ENCODE results near the gene DZIP1. TPM values are rescaled to one million over a fixed set of nuclear protein-coding genes. Genes with fewer than 3 reads are reported as not detected.

Gene DZIP1
- total RNA-seq, 1 donor from 2014 or later: 0.49 TPM

DNA sequence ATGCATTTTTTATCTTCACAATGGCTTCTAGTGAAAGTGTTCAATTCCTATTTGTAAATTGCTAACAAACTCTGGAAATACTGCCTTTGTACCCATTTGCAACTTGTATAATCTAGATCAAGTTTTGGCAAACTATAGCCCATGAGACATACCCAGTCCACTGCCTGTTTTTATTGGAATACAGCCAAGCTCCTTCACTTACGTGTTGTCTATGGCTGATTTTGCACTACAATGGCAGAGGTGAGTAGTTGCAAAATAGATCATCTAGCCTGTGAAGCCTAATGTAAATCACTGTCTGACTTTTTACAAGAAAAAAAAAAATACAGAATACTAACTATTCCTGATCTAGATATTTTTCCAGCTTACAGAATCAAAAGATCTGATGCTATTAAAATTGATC lies 37.1 kb downstream of the DZIP1 start:
- peaks cover 5% of the 10 kb centered on the region for H3K27me3 Mint-ChIP-seq (ENCODE audit: insufficient read depth)
- no peaks in the 10 kb centered on the region for H3K9me3 Mint-ChIP-seq
- H3K4me3 Mint-ChIP-seq: no peak overlapping the region
- no peak overlapping the region for H3K27ac Mint-ChIP-seq
- no peaks in the 10 kb centered on the region for H3K4me1 Mint-ChIP-seq (ENCODE audit: low read depth)
- no peaks in the 10 kb centered on the region for H3K36me3 Mint-ChIP-seq (ENCODE audit: low read depth)
- no peak for DNase-seq (ENCODE audit: low spot score)
- intact Hi-C loops (cut with micrococcal nuclease): no loop called here

DNA sequence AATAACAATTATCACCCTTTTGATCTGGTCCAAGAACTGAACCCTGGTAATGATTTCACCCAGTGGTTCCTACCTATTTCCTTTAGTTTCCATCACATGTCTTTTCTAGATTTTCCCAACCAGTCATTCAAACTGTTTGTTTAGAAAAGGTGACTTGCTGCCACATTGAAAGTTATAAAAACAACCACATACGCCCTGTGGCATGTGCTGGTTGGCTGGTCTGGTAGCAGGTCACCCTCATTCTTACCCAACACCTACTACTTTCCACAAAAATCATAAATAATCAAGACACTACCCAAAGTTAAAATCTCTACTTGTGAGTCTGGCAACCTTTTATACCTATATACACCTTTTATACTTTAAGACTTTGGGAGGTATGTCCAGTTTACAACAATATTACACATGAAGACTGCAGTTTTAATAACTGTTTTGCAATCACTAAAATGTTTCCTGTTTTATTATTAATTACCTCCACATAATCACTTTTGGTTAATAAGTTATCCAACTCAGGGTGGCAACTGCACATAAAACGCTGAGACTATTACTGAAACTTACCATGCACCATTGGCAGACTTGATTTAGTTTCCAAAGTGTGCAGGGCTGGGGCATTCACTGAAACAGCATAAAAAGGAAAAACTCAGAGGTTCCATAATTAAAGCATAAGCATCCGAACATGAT lies 38.9 kb downstream of the DZIP1 start:
- Mint-ChIP-seq H3K4me1 (ENCODE audit: low read depth) (no peaks in the 10 kb centered on the region), H3K9me3 (no peaks in the 10 kb centered on the region), H3K36me3 (ENCODE audit: low read depth) (no peaks in the 10 kb centered on the region), H3K27me3 (ENCODE audit: insufficient read depth) (peaks cover 7% of the 10 kb centered on the region), H3K4me3 (no peak overlapping the region), H3K27ac (no peak overlapping the region)
- intact Hi-C loops (cut with micrococcal nuclease): no loop called here
- DNase-seq (ENCODE audit: low spot score): no peak

DNA sequence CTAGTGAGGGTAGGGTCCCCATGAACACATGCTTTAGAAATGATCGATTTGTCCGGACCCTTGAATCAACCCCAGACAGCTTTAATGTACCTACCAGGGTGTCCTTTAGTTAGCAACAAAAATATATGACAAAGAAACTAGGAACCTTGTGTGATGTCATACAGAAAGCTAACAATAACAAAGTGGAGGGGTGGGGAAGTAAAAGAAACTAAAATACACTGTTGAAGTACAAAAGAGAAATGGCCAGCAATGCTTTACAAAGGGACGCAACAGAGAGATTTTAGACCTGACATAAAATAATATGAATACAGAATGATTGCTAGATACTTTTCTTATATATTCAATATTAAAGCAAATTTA lies 40.0 kb downstream of the DZIP1 start:
- intact Hi-C loops (cut with micrococcal nuclease): no loop called here
- H3K9me3 Mint-ChIP-seq: no peaks in the 10 kb centered on the region
- no peak for DNase-seq (ENCODE audit: low spot score)
- no peaks in the 10 kb centered on the region for H3K36me3 Mint-ChIP-seq (ENCODE audit: low read depth)
- peaks cover 5% of the 10 kb centered on the region for H3K27me3 Mint-ChIP-seq (ENCODE audit: insufficient read depth)
- H3K4me3 Mint-ChIP-seq: no peak overlapping the region
- H3K27ac Mint-ChIP-seq: no peak overlapping the region
- no peaks in the 10 kb centered on the region for H3K4me1 Mint-ChIP-seq (ENCODE audit: low read depth)

DNA sequence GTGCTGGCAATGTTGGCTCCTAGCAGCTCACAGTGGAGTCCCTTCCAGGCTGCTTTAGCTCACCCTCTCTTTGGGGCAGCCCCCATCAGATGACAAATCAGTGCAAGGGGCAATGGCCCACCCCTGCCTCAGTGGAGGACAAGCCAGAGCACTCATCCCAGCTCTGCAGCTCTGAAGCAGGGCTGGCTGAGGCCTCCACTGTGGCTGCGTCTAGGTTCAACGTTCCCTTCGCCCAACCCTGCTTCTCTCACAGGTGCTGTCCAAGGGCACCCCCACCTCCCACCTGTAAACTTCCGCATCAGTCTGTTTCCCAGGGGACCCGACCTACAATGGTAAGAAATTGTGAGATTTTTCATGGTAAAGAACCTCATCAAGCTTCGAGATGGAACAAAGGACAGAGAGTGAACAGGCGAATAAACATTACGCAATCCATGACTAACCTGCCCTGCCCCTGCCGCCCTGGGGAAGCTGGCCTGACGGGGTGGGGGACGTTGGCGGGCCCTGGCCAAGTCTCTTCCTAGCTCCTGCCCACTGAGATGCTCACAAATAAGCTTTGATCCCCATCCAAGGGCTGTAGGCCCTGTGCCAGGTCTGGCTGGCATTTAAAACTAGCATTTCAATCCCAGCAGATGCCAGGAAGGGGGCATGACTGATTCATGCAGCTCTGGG lies 40.5 kb downstream of the DZIP1 start:
- intact Hi-C loops (cut with micrococcal nuclease): no loop called here

DNA sequence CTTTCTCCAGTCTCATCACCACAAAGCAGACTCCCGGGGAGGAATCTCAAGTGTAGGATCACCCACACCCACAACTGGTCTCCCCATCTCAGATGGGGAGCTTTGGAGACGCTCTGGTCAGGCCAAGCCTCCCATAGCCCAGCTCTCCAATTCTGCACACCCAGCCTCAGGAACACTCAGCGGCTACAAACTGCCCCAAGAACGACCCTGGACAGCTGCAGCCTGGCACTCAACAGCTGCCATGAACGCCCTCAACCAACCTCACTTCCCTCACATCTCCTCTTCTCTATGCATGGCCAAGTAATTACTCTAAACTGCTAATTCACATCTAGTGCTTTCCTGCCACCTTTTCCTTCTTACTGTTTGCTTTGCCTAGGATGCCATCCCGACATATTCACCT lies 42.6 kb downstream of the DZIP1 start:
- intact Hi-C loops (cut with micrococcal nuclease): no loop called here
- Mint-ChIP-seq H3K36me3 (ENCODE audit: low read depth) (no peaks in the 10 kb centered on the region), H3K9me3 (no peaks in the 10 kb centered on the region), H3K27me3 (ENCODE audit: insufficient read depth) (peaks cover 1% of the 10 kb centered on the region), H3K4me3 (no peak overlapping the region), H3K4me1 (ENCODE audit: low read depth) (no peaks in the 10 kb centered on the region), H3K27ac (no peak overlapping the region)
- no peak for DNase-seq (ENCODE audit: low spot score)

More for the DNA sequence above, 40.5 kb downstream of the DZIP1 start:
- peaks cover 5% of the 10 kb centered on the region for H3K27me3 Mint-ChIP-seq (ENCODE audit: insufficient read depth)
- DNase-seq (ENCODE audit: low spot score): no peak
- H3K9me3 Mint-ChIP-seq: no peaks in the 10 kb centered on the region
- no peak overlapping the region for H3K27ac Mint-ChIP-seq
- H3K4me1 Mint-ChIP-seq (ENCODE audit: low read depth): no peaks in the 10 kb centered on the region
- no peak overlapping the region for H3K4me3 Mint-ChIP-seq
- H3K36me3 Mint-ChIP-seq (ENCODE audit: low read depth): no peaks in the 10 kb centered on the region

DNA sequence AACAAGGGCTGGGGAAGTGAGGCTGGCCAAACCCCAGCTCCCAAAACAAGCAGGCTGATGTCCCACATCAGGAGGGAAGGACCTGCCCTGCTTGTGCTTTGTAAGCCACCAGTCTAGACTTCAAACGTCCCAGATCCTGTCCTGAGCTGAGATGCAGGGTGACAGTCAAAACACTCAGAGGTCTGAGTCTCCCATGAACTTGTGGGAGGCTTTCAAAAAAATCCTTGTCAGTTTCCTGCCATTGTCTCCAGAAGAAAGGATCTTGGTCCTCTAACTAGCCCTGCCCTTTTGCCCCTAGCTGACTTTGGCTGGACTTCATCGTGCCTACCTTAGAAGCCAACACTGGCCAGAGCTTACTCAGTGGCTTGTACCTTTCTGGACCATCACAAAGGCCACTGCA lies 43.3 kb downstream of the DZIP1 start:
- Mint-ChIP-seq H3K27ac (no peak overlapping the region), H3K36me3 (ENCODE audit: low read depth) (no peaks in the 10 kb centered on the region), H3K4me1 (ENCODE audit: low read depth) (no peaks in the 10 kb centered on the region), H3K9me3 (no peaks in the 10 kb centered on the region), H3K4me3 (no peak overlapping the region), H3K27me3 (ENCODE audit: insufficient read depth) (peaks cover 3% of the 10 kb centered on the region)
- intact Hi-C loops (cut with micrococcal nuclease): no loop called here
- DNase-seq (ENCODE audit: low spot score): no peak

DNA sequence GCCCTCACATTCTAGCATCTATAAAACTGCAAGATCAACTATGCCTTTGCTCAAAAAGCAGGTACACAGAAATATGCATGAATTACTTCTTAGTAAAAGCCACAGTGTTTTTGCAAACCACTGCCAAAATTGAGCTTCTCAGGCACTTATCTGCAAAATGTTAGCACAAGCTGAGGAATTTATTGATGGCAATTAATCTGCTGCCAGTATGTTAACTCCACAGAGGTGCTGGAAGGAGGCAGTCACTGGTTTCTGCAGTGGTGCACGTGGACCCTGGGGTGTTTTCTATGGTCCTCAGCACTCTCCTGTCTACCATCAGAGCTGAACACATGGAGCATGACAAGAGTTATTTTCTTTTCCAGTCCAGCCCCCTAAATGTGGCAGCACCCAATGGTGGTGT lies 47.8 kb downstream of the DZIP1 start:
- Mint-ChIP-seq H3K4me3 (no peak overlapping the region), H3K4me1 (ENCODE audit: low read depth) (no peaks in the 10 kb centered on the region), H3K27me3 (ENCODE audit: insufficient read depth) (peaks cover 2% of the 10 kb centered on the region), H3K36me3 (ENCODE audit: low read depth) (no peaks in the 10 kb centered on the region), H3K9me3 (no peaks in the 10 kb centered on the region), H3K27ac (no peak overlapping the region)
- no peak for DNase-seq (ENCODE audit: low spot score)
- intact Hi-C loops (cut with micrococcal nuclease): no loop called here

DNA sequence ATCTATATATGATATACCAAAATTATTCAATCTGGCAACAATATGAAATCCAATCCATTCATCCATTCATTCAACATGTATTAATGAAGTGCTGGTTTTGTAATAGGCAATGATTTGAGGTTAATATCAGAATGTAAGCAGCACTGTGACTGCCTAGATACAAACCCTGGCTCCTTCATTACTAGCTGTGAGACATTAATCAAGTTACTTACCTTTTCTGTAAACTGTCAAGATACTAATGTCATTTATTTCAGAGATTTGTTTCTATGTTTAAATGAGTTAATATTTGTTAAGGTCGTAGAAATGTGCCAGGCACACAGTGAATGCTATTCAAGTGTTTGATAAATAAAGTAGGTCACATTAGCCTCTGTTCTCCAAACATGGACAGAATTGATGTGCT lies 51.0 kb downstream of the DZIP1 start:
- no peak overlapping the region for H3K27ac Mint-ChIP-seq
- H3K9me3 Mint-ChIP-seq: no peaks in the 10 kb centered on the region
- intact Hi-C loops (cut with micrococcal nuclease): no loop called here
- no peaks in the 10 kb centered on the region for H3K36me3 Mint-ChIP-seq (ENCODE audit: low read depth)
- DNase-seq (ENCODE audit: low spot score): no peak
- no peak overlapping the region for H3K4me3 Mint-ChIP-seq
- H3K4me1 Mint-ChIP-seq (ENCODE audit: low read depth): no peaks in the 10 kb centered on the region
- H3K27me3 Mint-ChIP-seq (ENCODE audit: insufficient read depth): peaks cover 2% of the 10 kb centered on the region

DNA sequence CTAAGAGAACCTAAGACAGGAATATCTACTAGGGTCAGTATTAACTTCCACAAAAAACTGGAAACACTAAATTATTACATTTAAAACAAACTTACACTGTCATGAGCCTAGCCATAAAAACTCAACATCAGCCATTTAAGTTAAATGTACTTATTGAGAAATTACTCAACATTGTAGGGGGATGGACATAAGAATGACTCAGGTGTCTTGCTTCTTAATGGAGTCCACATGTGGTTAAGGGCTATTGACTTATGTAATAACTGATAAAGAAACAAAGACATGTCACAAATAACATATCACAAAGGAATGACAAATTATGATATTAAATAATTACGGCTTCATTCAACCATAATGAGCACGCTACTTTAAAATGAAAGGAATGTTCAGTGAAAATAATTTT lies 55.8 kb downstream of the DZIP1 start:
- no peak overlapping the region for H3K27ac Mint-ChIP-seq
- peaks cover 2% of the 10 kb centered on the region for H3K27me3 Mint-ChIP-seq (ENCODE audit: insufficient read depth)
- no peaks in the 10 kb centered on the region for H3K36me3 Mint-ChIP-seq (ENCODE audit: low read depth)
- intact Hi-C loops (cut with micrococcal nuclease): no loop called here
- H3K9me3 Mint-ChIP-seq: no peaks in the 10 kb centered on the region
- no peak for DNase-seq (ENCODE audit: low spot score)
- H3K4me3 Mint-ChIP-seq: no peak overlapping the region
- H3K4me1 Mint-ChIP-seq (ENCODE audit: low read depth): no peaks in the 10 kb centered on the region

DNA sequence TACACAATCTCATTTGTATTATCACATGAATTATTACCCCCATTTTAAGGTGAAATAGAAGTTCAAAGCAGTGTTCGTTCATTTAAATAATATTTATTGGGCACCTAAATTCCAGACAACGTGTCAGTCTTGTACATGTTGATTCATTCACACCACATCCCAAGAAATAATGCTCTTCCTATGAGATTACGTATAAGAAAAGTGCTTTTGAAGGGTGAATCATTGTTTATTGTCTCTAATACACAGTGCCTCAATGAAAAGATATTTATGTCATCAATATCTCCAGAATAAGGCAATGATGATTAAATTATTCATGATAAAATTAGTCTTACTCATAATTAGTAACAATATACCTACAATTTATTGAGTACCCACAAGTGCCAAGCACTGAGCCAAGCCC lies 56.4 kb downstream of the DZIP1 start:
- intact Hi-C loops (cut with micrococcal nuclease): no loop called here
- no peak overlapping the region for H3K4me3 Mint-ChIP-seq
- H3K36me3 Mint-ChIP-seq (ENCODE audit: low read depth): no peaks in the 10 kb centered on the region
- H3K9me3 Mint-ChIP-seq: no peaks in the 10 kb centered on the region
- H3K27me3 Mint-ChIP-seq (ENCODE audit: insufficient read depth): peaks cover 2% of the 10 kb centered on the region
- DNase-seq (ENCODE audit: low spot score): no peak
- no peak overlapping the region for H3K27ac Mint-ChIP-seq
- H3K4me1 Mint-ChIP-seq (ENCODE audit: low read depth): no peaks in the 10 kb centered on the region

DNA sequence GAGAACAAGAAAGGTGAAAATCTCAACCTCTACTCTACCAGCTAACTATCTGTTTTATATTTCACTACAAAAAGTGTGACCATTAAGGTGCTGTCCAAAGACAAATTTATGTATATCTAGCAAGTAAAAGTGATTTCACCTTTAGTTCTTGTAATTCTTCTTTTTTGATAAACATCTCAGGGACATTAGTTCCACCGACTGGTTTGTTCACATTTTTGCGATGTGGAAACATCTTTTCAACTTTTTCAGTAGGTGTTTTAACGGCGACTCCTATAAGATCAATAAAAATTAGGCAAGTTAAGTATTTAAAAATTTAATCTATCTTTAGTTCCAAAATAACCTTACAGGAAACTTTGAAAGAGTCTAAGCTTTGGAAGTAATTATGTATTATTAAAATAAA lies 58.6 kb downstream of the DZIP1 start:
- Mint-ChIP-seq H3K36me3 (ENCODE audit: low read depth) (no peaks in the 10 kb centered on the region), H3K27ac (no peak overlapping the region), H3K9me3 (no peaks in the 10 kb centered on the region), H3K4me3 (no peak overlapping the region), H3K27me3 (ENCODE audit: insufficient read depth) (peaks cover 2% of the 10 kb centered on the region), H3K4me1 (ENCODE audit: low read depth) (no peaks in the 10 kb centered on the region)
- DNase-seq (ENCODE audit: low spot score): no peak
- intact Hi-C loops (cut with micrococcal nuclease): no loop called here

DNA sequence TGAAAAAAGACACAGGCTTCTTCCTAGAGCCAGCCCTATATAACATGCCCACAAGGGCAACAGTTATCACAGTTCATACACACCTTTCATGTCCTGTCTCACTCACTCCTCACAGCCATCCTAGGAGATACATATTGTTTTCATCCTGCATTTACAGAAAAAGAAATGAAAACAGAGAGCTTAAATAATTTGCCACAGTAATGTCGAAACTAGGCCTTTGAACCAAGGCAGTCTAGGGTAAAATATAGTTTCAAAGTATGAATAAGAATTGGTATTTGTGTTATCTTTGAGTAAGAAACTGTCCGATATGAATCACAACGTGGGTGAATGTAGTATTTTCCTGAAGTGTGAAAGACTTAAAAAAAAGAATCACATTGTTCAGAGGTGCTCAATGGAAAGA lies 65.2 kb downstream of the DZIP1 start:
- no peaks in the 10 kb centered on the region for H3K27me3 Mint-ChIP-seq (ENCODE audit: insufficient read depth)
- DNase-seq (ENCODE audit: low spot score): no peak
- H3K4me3 Mint-ChIP-seq: no peak overlapping the region
- H3K36me3 Mint-ChIP-seq (ENCODE audit: low read depth): no peaks in the 10 kb centered on the region
- H3K4me1 Mint-ChIP-seq (ENCODE audit: low read depth): no peaks in the 10 kb centered on the region
- H3K27ac Mint-ChIP-seq: no peak overlapping the region
- no peaks in the 10 kb centered on the region for H3K9me3 Mint-ChIP-seq
- intact Hi-C loops (cut with micrococcal nuclease): no loop called here

DNA sequence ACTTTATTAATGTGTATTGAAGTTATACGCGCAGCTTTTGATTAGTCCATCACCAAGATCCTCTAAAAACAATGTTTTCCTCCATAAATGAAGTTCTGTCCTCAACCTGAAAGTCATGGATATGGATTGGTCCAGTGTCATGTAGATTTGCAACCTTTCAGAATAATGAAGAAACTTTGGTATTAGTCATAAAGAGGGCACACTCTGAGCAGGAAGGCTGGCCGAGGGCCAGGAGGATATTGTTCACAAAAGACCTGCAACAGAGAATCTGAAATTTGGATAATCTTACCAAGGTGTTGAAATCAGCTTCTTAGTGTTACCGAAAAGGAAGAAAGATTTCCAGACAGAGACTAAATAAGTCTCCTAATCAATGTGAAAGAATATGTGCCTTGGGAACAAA lies 71.3 kb downstream of the DZIP1 start:
- no peaks in the 10 kb centered on the region for H3K4me1 Mint-ChIP-seq (ENCODE audit: low read depth)
- no peak for DNase-seq (ENCODE audit: low spot score)
- H3K4me3 Mint-ChIP-seq: no peak overlapping the region
- H3K9me3 Mint-ChIP-seq: no peaks in the 10 kb centered on the region
- no peak overlapping the region for H3K27ac Mint-ChIP-seq
- H3K27me3 Mint-ChIP-seq (ENCODE audit: insufficient read depth): peaks cover 7% of the 10 kb centered on the region
- intact Hi-C loops (cut with micrococcal nuclease): no loop called here
- no peaks in the 10 kb centered on the region for H3K36me3 Mint-ChIP-seq (ENCODE audit: low read depth)

DNA sequence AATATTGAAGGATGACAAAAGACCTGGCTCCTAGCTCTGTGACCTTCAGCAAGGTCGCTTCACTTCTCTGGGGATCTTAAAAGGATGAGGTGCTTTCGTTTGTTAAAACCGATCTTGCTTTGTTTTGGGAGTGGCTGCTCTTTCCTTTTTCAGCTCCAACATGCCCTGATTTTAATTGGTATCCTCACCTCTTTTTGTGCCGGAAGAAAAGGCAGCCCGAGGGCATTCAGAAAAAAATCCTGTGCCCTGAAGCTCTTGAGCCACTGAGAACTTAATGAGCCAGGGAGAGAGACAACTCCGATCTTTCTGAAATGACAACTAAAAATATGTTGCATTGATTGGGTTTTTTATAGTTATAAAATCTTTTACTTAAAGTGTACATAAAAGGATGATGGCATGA lies 72.6 kb downstream of the DZIP1 start:
- no peaks in the 10 kb centered on the region for H3K36me3 Mint-ChIP-seq (ENCODE audit: low read depth)
- H3K27me3 Mint-ChIP-seq (ENCODE audit: insufficient read depth): peaks cover 7% of the 10 kb centered on the region
- H3K9me3 Mint-ChIP-seq: no peaks in the 10 kb centered on the region
- intact Hi-C loops (cut with micrococcal nuclease): no loop called here
- no peak for DNase-seq (ENCODE audit: low spot score)
- no peak overlapping the region for H3K27ac Mint-ChIP-seq
- no peak overlapping the region for H3K4me3 Mint-ChIP-seq
- no peaks in the 10 kb centered on the region for H3K4me1 Mint-ChIP-seq (ENCODE audit: low read depth)

Data from activated T-helper 1 cell treated with anti-CD3 and anti-CD28 coated beads, Interleukin-12 subunit alpha, Interleukin-12 subunit beta, Interleukin-2, Interleukin-4 antibody, amounts not matched to agents 30 ng/mL and 10 ng/mL and 1 ng/mL, durations not matched to agents 14 hours and 24 hours and 36 hours (primary cell).